Naive thymus-derived CD4-positive, alpha-beta T cell (primary cell): ENCODE results near the gene TMEM183A. TPM values are rescaled to one million over a fixed set of nuclear protein-coding genes. Genes with fewer than 3 reads are reported as not detected.
A peak's percentile ranks its signal among the peaks of the same experiment; 100 is the strongest.

Source experiments
- ATAC-seq: fragments of 150-1000 bp; cut with Tn5 transposase; 2 replicates; pipeline ENCODE4 v1.10.0; 2021; ENCODE audit warnings: mild to moderate bottlenecking, moderate library complexity
- CTCF ChIA-PET: fragments of 350-600 bp; sonication (Branson Sonifier 250); formaldehyde crosslinking; loops from one replicate; lab custom pipeline; 2021; ENCODE audit warnings: antibody characterized with exemption; lab: Charles Lee
- POLR2A ChIA-PET: fragments of 350-600 bp; sonication (Branson Sonifier 250); formaldehyde crosslinking; loops from one replicate; lab custom pipeline; 2021; ENCODE audit warnings: antibody characterized with exemption, inconsistent platforms; lab: Charles Lee
- DNase-seq, 9 donors: peaks; one replicate each; pipeline versions ENCODE4 v3.0.0 to v3.0.0-alpha.2; 2020 to 2022; ENCODE audit warnings: mixed read lengths in 1 of 9
- H3K27ac ChIP-seq: one replicate; pipeline ENCODE4 v1.7.0; 2013; ENCODE audit warnings: mild to moderate bottlenecking, low read depth, low read length, moderate library complexity
- H3K27me3 ChIP-seq, 2 donors: one replicate each; pipeline ENCODE4 v1.7.0; 2013; ENCODE audit warnings: low read length in 2 of 2, mild to moderate bottlenecking in 2 of 2, moderate library complexity in 2 of 2; ENCODE audit not compliant: control insufficient read depth in 2 of 2, insufficient read depth in 2 of 2
- H3K36me3 ChIP-seq, 3 experiments: 1 replicate in 2 of 3; 2 replicates in 1 of 3; pipeline ENCODE4 v1.7.0; 2013; ENCODE audit warnings: low read length in 3 of 3, mild to moderate bottlenecking in 3 of 3, moderate library complexity in 1 of 3; ENCODE audit not compliant: insufficient read depth in 3 of 3, control insufficient read depth in 2 of 3
- H3K4me1 ChIP-seq, 2 donors: one replicate each; pipeline ENCODE4 v1.7.0; 2013; ENCODE audit warnings: low read length in 2 of 2, mild to moderate bottlenecking in 2 of 2, moderate library complexity in 1 of 2; ENCODE audit not compliant: control insufficient read depth in 2 of 2, insufficient read depth in 2 of 2
- H3K4me3 ChIP-seq: 2 replicates; pipeline ENCODE4 v1.7.0; 2013; ENCODE audit warnings: mild to moderate bottlenecking, low read length
- H3K9me3 ChIP-seq, 3 experiments: 1 replicate in 2 of 3; 2 replicates in 1 of 3; pipeline ENCODE4 v1.7.0; 2013; ENCODE audit warnings: low read length in 3 of 3; ENCODE audit not compliant: control insufficient read depth in 2 of 3
- H3K27ac Mint-ChIP-seq, 9 donors: one replicate each; pipeline ENCODE4 v1.8.0; 2020 to 2022; ENCODE audit warnings: mixed read lengths in 9 of 9, mild to moderate bottlenecking in 8 of 9, moderate library complexity in 5 of 9, inconsistent platforms in 2 of 9
- H3K27me3 Mint-ChIP-seq, 5 donors: one replicate each; pipeline ENCODE4 v1.8.0; 2021 to 2022; ENCODE audit warnings: mixed read lengths in 5 of 5, mild to moderate bottlenecking in 1 of 5
- H3K36me3 Mint-ChIP-seq, 5 donors: one replicate each; pipeline ENCODE4 v1.8.0; 2020 to 2022; ENCODE audit warnings: mixed read lengths in 5 of 5, mild to moderate bottlenecking in 3 of 5, inconsistent platforms in 1 of 5
- H3K4me1 Mint-ChIP-seq, 7 donors: one replicate each; pipeline ENCODE4 v1.8.0; 2020 to 2022; ENCODE audit warnings: mixed read lengths in 7 of 7, mild to moderate bottlenecking in 3 of 7, inconsistent platforms in 1 of 7
- H3K4me3 Mint-ChIP-seq, 10 donors: one replicate each; pipeline ENCODE4 v1.8.0; 2020 to 2022; ENCODE audit warnings: mild to moderate bottlenecking in 10 of 10, mixed read lengths in 10 of 10, moderate library complexity in 6 of 10, inconsistent platforms in 2 of 10
- H3K9me3 Mint-ChIP-seq, 11 donors: one replicate each; pipeline ENCODE4 v1.8.0; 2020 to 2022; ENCODE audit warnings: mixed read lengths in 11 of 11, mild to moderate bottlenecking in 4 of 11, inconsistent platforms in 1 of 11, moderate library complexity in 1 of 11
- intact Hi-C, 2 donors: fragments of 100-400 bp; cut with micrococcal nuclease; formaldehyde crosslinking; loops; one replicate each; pipeline ENCODE4 v1.15.1; 2023
- polyA plus RNA-seq, 2 donors: library from polyadenylated mRNA; unstranded; fragments of 300-500 nt; fragmentation: Illumina TruSeq; gene quantifications; one replicate each; pipeline ENCODE4 v1.2.3, GENCODE V29; 2021
- total RNA-seq, 6 experiments: library from RNA in 5 of 6; stranded (reverse) in 5 of 6; gene quantifications; 1 replicate in 5 of 6; 2 replicates in 1 of 6; pipeline ENCODE4 v1.2.3 and lab custom pipeline; 2021 to 2026

Gene TMEM183A
- total and polyA plus RNA-seq, 7 experiments from 2014 or later: 42.5 to 134 (median 73.0) TPM

DNA sequence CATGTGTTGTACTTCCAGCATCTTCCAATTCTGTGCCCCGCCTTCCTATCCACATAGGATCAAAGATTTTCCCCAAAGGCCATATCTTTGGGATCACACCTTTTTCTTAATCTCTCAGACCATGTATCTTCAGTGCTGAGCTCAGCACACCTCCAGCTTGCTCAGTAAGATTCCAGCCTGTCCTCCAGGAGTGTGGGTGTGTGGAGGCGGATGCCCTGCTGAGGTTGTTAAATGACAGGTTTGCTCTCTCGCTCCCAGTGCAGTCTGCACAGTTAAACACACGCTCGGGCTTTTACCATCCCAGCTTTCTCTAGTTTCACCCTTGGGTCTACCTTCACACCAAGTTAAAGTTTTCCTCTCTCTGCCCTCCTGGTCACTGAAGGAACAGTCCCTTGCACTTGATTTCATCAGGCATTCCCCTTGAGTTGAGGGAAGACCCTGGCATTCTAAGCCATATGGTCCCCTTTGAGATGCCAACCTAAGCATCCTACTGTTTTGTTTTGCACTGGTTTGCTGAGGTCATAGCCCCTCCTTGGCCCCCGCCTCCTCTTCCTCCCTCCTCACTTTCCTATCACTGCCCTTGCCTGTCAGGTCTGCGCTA, 64.9 kb downstream of the TMEM183A start:
- no peaks in the 10 kb centered on the region for H3K27me3 ChIP-seq
- peaks cover 5 to 11% (median 8%) of the 10 kb centered on the region in 7 donors for H3K4me1 Mint-ChIP-seq
- ChIA-PET POLR2A (no interaction called here), CTCF (no interaction called here)
- no peaks in the 10 kb centered on the region for H3K4me1 ChIP-seq
- H3K36me3 Mint-ChIP-seq: peaks cover 0 to 26% (median 0%) of the 10 kb centered on the region in 5 donors
- no peaks in the 10 kb centered on the region for H3K36me3 ChIP-seq
- no peak overlapping the region for H3K4me3 ChIP-seq
- no peak overlapping the region for H3K27ac ChIP-seq
- H3K27me3 Mint-ChIP-seq: peaks cover 9 to 33% (median 31%) of the 10 kb centered on the region in 5 donors
- ATAC-seq: no peak
- no peak overlapping the region for H3K4me3 Mint-ChIP-seq
- intact Hi-C loops: no loop called here
- H3K9me3 Mint-ChIP-seq: no peaks in the 10 kb centered on the region
- no peak for DNase-seq
- H3K27ac Mint-ChIP-seq: no peak overlapping the region
- no peaks in the 10 kb centered on the region for H3K9me3 ChIP-seq

DNA sequence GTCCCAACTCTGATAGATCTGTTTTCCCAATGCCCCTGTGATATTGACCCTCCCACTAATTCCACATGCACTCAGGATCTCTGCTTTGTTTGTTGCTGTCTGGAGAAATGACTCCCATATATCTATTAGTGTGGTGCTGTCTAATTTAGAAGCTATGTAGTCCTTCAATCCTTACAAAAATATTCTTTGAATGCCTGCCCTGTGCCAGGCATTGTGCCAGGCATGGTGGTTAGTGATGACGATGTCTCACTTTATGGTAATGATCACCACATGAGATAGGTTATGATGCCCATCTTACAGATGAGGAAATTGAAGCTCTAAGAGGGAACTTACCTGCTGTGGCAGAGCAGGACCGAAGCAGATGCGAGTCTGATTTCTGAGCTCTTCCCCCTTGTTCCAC, 65.7 kb downstream of the TMEM183A start:
- H3K4me1 Mint-ChIP-seq: peaks cover 5 to 11% (median 8%) of the 10 kb centered on the region in 7 donors
- ChIA-PET POLR2A (no interaction called here), CTCF (no interaction called here)
- H3K4me3 ChIP-seq: no peak overlapping the region
- ATAC-seq: no peak
- no peak overlapping the region for H3K27ac ChIP-seq
- peaks cover 11 to 41% (median 39%) of the 10 kb centered on the region in 5 donors for H3K27me3 Mint-ChIP-seq
- no peak overlapping the region for H3K4me3 Mint-ChIP-seq
- intact Hi-C loops: no loop called here
- DNase-seq: no peak
- no peaks in the 10 kb centered on the region for H3K9me3 Mint-ChIP-seq
- no peaks in the 10 kb centered on the region for H3K27me3 ChIP-seq
- no peaks in the 10 kb centered on the region for H3K4me1 ChIP-seq
- H3K36me3 ChIP-seq: no peaks in the 10 kb centered on the region
- H3K27ac Mint-ChIP-seq: no peak overlapping the region
- peaks cover 0 to 24% (median 0%) of the 10 kb centered on the region in 5 donors for H3K36me3 Mint-ChIP-seq
- no peaks in the 10 kb centered on the region for H3K9me3 ChIP-seq

DNA sequence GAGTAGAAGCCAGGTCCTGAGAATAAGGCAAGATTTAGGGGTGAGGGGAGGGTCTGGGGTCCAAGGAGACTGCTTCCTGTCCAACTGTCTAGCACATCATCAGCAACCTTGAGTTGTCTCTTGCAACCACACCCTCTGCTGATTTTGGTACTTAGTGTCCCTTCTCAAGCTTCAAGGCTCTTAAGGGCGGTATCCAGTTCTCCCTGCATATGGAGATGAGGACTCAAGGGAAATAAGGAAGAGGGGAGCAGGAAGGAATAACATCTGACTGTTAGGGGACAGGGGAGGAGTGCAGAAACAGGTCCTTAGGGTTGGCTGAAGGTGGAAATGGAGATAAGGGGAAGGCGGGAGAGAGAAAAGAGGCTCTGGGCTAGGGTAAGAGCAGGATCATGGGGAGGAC, 66.3 kb downstream of the TMEM183A start:
- intact Hi-C loops: no loop called here
- ATAC-seq: no peak
- H3K27ac ChIP-seq: no peak overlapping the region
- no peak overlapping the region for H3K27ac Mint-ChIP-seq
- ChIA-PET CTCF (no interaction called here), POLR2A (no interaction called here)
- DNase-seq: no peak
- H3K36me3 Mint-ChIP-seq: peaks cover 0 to 24% (median 0%) of the 10 kb centered on the region in 5 donors
- H3K27me3 Mint-ChIP-seq: peaks cover 11 to 45% (median 42%) of the 10 kb centered on the region in 5 donors
- H3K9me3 Mint-ChIP-seq: no peaks in the 10 kb centered on the region
- H3K4me3 ChIP-seq: no peak overlapping the region
- peak overlapping the region in 1 of 10 donors; percentile 46 for H3K4me3 Mint-ChIP-seq
- no peaks in the 10 kb centered on the region for H3K4me1 ChIP-seq
- no peaks in the 10 kb centered on the region for H3K36me3 ChIP-seq
- H3K27me3 ChIP-seq: no peaks in the 10 kb centered on the region
- H3K9me3 ChIP-seq: no peaks in the 10 kb centered on the region
- H3K4me1 Mint-ChIP-seq: peaks cover 5 to 11% (median 8%) of the 10 kb centered on the region in 7 donors

Other genes starting within 250 kb of the TMEM183A start
- 100 to 1,000 TPM in 1 of 5 experiments, 10 to 100 TPM in 4; 55.2 to 105 (median 70.1) TPM for gene KDM5B, start 199.0 kb upstream of the TMEM183A start, total RNA-seq
- 10 to 100 TPM; 16.1 to 18.3 TPM for gene KDM5B, start 199.0 kb upstream of the TMEM183A start, polyA plus RNA-seq
- 1 to 10 TPM in 2 of 5 experiments, under 1 TPM in 2, not detected in 1; 0.70 to 1.5 (median 0.94) TPM for gene PCAT6, start 196.4 kb upstream of the TMEM183A start, total RNA-seq
- not detected for gene PCAT6, start 196.4 kb upstream of the TMEM183A start, polyA plus RNA-seq
- gene RABIF, start 118.2 kb upstream of the TMEM183A start, total RNA-seq: 10 to 100 TPM; 11.6 to 17.1 (median 14.5) TPM
- gene RABIF, start 118.2 kb upstream of the TMEM183A start, polyA plus RNA-seq: 10 to 100 TPM; 18.2 to 24.9 TPM
- gene KLHL12, start 80.1 kb upstream of the TMEM183A start, total RNA-seq: 10 to 100 TPM; 15.6 to 28.0 (median 24.5) TPM
- 10 to 100 TPM; 12.1 to 18.3 TPM for gene KLHL12, start 80.1 kb upstream of the TMEM183A start, polyA plus RNA-seq
- 10 to 100 TPM; 51.9 to 84.5 (median 69.6) TPM for gene ADIPOR1, start 49.1 kb upstream of the TMEM183A start, total RNA-seq
- gene ADIPOR1, start 49.1 kb upstream of the TMEM183A start, polyA plus RNA-seq: 10 to 100 TPM; 56.8 to 93.8 TPM
- gene CYB5R1, start 40.1 kb upstream of the TMEM183A start, total RNA-seq: 10 to 100 TPM; 22.8 to 50.2 (median 48.0) TPM
- 10 to 100 TPM; 63.1 to 71.3 TPM for gene CYB5R1, start 40.1 kb upstream of the TMEM183A start, polyA plus RNA-seq
- gene PPFIA4, start 19.1 kb downstream of the TMEM183A start, total RNA-seq: 10 to 100 TPM in 1 of 5 experiments, 1 to 10 TPM in 2, under 1 TPM in 2; 0.40 to 45.5 (median 2.4) TPM
- not detected for gene PPFIA4, start 19.1 kb downstream of the TMEM183A start, polyA plus RNA-seq
- gene MYOG, start 78.6 kb downstream of the TMEM183A start, total RNA-seq: not detected
- not detected for gene MYOG, start 78.6 kb downstream of the TMEM183A start, polyA plus RNA-seq
- gene ADORA1, start 120.4 kb downstream of the TMEM183A start, total RNA-seq: under 1 TPM in 1 of 5 experiments, not detected in 4; 0.44 TPM
- gene ADORA1, start 120.4 kb downstream of the TMEM183A start, polyA plus RNA-seq: not detected
- not detected for gene MYBPH, start 168.5 kb downstream of the TMEM183A start, total RNA-seq
- not detected for gene MYBPH, start 168.5 kb downstream of the TMEM183A start, polyA plus RNA-seq
- 1 to 10 TPM in 1 of 5 experiments, under 1 TPM in 1, not detected in 3; 0.32 to 1.3 TPM for gene CHI3L1, start 179.3 kb downstream of the TMEM183A start, total RNA-seq
- not detected for gene CHI3L1, start 179.3 kb downstream of the TMEM183A start, polyA plus RNA-seq
- gene CHIT1, start 222.3 kb downstream of the TMEM183A start, total RNA-seq: 1 to 10 TPM in 4 of 5 experiments, under 1 TPM in 1; 0.76 to 2.2 (median 1.1) TPM
- gene CHIT1, start 222.3 kb downstream of the TMEM183A start, polyA plus RNA-seq: not detected